Dedifferentiated amniotic fluid mesenchymal stem cell (primary cell): ENCODE measurements around the gene HSPB2.
A peak's percentile ranks its signal among the peaks of the same experiment; 100 is the strongest.

Experiments
- DNase-seq: peaks from one replicate; pipeline ENCODE4 v3.0.0-alpha.2; 2016; ENCODE audit errors: extremely low spot score

HSPB2 gene

GRCh38 chr11:111938687-111939160, 26.2 kb downstream of the HSPB2 start:
- DNase-seq, result no peak

- DNase-seq, result peak; percentile 62
Observed at GRCh38 chr11:111939836-111940604, 27.5 kb downstream of the HSPB2 start.

- no peak for DNase-seq
Observed at GRCh38 chr11:111941963-111942362, 29.4 kb downstream of the HSPB2 start.

- DNase-seq, result no peak
Observed at GRCh38 chr11:111942829-111943228, 30.3 kb downstream of the HSPB2 start.

- peak; percentile 61 for DNase-seq
Observed at GRCh38 chr11:111944139-111944538, 31.6 kb downstream of the HSPB2 start.

GRCh38 chr11:111944651-111945051, 32.1 kb downstream of the HSPB2 start:
- peak; percentile 43 for DNase-seq

- DNase-seq, result no peak
Observed at GRCh38 chr11:111945198-111945597, 32.7 kb downstream of the HSPB2 start.

- no peak for DNase-seq
Observed at GRCh38 chr11:111946499-111946898, 34.0 kb downstream of the HSPB2 start.

- DNase-seq, result no peak
Observed at GRCh38 chr11:111947143-111947542, 34.6 kb downstream of the HSPB2 start.

- DNase-seq, result no peak
Observed at GRCh38 chr11:111949519-111950426, 37.2 kb downstream of the HSPB2 start.

- DNase-seq, result no peak
Observed at GRCh38 chr11:111951565-111951964, 39.0 kb downstream of the HSPB2 start.

- DNase-seq, result no peak
Observed at GRCh38 chr11:111954154-111954553, 41.6 kb downstream of the HSPB2 start.

GRCh38 chr11:111957663-111958444, 45.3 kb downstream of the HSPB2 start:
- no peak for DNase-seq

GRCh38 chr11:111960916-111961315, 48.4 kb downstream of the HSPB2 start:
- DNase-seq, result no peak

GRCh38 chr11:111961389-111962300, 49.1 kb downstream of the HSPB2 start:
- no peak for DNase-seq
